Chondrocyte (in vitro differentiated cells): Measurements from ENCODE around the gene LMX1B. TPM values are rescaled to one million over a fixed set of nuclear protein-coding genes. Genes with fewer than 3 reads are reported as not detected.

ENCODE experiments used
- DNase-seq: peaks from one replicate; pipeline ENCODE4 v3.0.0; 2021; ENCODE audit warnings: mixed read lengths, low spot score
- H3K27ac Mint-ChIP-seq: one replicate; pipeline ENCODE4 v1.8.0; 2021; ENCODE audit warnings: mild to moderate bottlenecking, moderate library complexity, mixed read lengths; ENCODE audit not compliant: unreplicated experiment
- H3K27me3 Mint-ChIP-seq: 2 replicates; pipeline ENCODE4 v1.8.0; 2021; ENCODE audit warnings: low read depth, mixed read lengths
- H3K36me3 Mint-ChIP-seq: 2 replicates; pipeline ENCODE4 v1.8.0; 2021; ENCODE audit warnings: low read depth, mixed read lengths
- H3K4me1 Mint-ChIP-seq: 2 replicates; pipeline ENCODE4 v1.8.0; 2021; ENCODE audit warnings: low read depth, mild to moderate bottlenecking, mixed read lengths
- H3K4me3 Mint-ChIP-seq: one replicate; pipeline ENCODE4 v1.8.0; 2021; ENCODE audit warnings: mild to moderate bottlenecking, moderate library complexity, mixed read lengths; ENCODE audit not compliant: unreplicated experiment
- H3K9me3 Mint-ChIP-seq: 2 replicates; pipeline ENCODE4 v1.8.0; 2021; ENCODE audit warnings: low read depth, mixed read lengths
- total RNA-seq: library from RNA; stranded (reverse); gene quantifications from 3 replicates; pipeline ENCODE4 v1.2.1, GENCODE V29; 2021
- TF ChIP-seq, protein P1 (sequence below): fragments of 200-600 bp; sonication (generic); IDR thresholded peaks from 2 replicates; pipeline ENCODE4 v1.5.0; 2021; ENCODE audit warnings: antibody characterized with exemption, mild to moderate bottlenecking, moderate library complexity

LMX1B gene
- total RNA-seq, 1 donor from 2014 or later, result not detected

DNA sequence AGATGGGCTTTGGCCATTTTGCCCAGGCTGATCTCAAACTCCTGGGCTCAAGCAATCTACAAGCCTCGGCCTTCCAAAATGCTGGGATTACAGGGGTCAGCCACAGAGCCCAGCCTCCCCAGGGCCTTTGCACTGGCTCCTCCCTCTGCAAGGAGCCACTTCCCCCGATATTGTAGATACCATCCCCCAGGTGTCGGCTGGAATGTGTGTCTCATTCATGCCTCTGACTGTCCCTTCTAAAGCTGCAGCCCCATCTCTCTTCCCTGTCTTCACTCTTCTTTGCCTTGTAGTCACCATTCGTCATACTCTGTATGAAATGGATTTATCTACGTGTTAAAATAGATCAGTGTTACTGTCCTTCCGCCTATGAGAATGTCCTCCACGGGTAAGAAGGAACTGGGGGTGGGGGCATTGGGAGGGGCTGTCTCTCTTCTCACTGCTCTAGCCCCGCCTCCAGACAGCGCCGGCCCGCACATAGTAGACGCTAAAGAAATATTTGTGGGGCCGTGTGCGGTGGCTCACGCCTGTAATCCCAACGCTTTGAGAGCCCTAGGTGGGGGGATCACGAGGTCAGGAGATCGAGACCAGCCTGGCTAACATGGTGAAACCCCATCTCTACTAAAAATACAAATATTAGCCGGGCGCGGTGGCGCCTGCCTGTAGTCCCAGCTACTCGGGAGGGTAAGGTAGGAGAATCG, 68.5 kb downstream of the LMX1B start:
- TF ChIP-seq, protein P1, sequence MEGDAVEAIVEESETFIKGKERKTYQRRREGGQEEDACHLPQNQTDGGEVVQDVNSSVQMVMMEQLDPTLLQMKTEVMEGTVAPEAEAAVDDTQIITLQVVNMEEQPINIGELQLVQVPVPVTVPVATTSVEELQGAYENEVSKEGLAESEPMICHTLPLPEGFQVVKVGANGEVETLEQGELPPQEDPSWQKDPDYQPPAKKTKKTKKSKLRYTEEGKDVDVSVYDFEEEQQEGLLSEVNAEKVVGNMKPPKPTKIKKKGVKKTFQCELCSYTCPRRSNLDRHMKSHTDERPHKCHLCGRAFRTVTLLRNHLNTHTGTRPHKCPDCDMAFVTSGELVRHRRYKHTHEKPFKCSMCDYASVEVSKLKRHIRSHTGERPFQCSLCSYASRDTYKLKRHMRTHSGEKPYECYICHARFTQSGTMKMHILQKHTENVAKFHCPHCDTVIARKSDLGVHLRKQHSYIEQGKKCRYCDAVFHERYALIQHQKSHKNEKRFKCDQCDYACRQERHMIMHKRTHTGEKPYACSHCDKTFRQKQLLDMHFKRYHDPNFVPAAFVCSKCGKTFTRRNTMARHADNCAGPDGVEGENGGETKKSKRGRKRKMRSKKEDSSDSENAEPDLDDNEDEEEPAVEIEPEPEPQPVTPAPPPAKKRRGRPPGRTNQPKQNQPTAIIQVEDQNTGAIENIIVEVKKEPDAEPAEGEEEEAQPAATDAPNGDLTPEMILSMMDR, result no peak
- Mint-ChIP-seq H3K4me3 (no peak overlapping the region), H3K4me1 (peaks cover 4% of the 10 kb centered on the region), H3K9me3 (no peaks in the 10 kb centered on the region), H3K36me3 (peaks cover 1% of the 10 kb centered on the region), H3K27ac (no peak overlapping the region), H3K27me3 (peaks cover 59% of the 10 kb centered on the region)
- DNase-seq, result no peak

DNA sequence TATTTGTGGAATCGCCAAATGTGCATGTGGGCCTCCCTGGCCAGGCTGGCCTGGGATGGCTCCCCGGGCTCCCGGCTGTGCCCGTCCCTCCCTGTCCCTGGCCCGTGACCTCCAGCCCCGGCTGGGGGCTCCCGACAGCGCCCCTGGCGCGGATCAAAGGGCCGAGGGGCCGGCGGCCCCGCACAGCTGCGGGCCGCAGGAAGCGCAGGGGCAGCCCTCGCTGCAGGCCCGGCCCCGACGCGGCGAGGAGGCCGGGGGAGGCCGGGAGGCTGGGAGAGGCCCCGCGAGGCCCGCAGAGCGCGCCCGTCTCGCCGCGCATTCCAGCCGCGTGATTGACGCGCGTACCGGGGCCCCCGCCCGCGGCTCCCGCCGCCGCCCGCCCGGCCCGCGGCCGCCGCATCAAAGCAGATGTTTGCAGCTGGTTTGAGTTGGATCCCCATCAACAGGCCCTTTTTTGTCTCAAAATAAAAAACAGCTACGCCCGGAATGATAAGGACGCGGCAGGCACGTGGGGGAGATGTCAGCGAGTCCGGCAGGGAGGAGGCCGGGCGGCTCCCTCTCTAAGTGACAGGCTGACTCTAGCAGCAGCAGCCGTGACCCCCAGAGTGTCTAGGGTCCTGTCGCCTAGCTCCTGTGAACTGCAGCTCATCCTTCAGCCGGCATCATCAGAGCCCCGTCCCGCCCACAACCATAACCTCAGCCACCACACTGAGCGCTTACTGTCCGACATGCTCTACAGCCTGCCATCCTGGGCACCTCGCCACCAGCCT, 69.4 kb downstream of the LMX1B start:
- Mint-ChIP-seq H3K9me3 (no peaks in the 10 kb centered on the region), H3K36me3 (peaks cover 1% of the 10 kb centered on the region), H3K27me3 (peaks cover 52% of the 10 kb centered on the region), H3K4me1 (peaks cover 4% of the 10 kb centered on the region), H3K27ac (no peak overlapping the region), H3K4me3 (peak overlapping the region; percentile 42)
- no peak for DNase-seq
- TF ChIP-seq, protein P1, result no peak

DNA sequence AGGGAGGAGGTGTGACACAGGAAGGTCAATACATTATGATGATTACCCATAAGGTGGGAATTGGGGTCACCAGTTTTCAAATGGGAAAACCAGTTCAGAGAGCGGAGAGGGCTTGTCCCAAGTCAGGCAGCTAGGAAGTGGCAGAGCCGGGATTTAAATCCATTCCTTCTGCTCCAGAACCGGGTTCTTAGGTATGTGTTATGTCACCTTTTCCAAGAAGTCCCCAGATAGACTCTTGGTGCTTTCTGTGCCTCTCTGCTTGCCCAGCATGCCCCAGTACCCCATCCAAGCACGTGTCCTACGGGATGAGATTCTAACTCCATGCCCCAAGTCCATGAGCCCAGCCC, 69.9 kb downstream of the LMX1B start:
- peaks cover 4% of the 10 kb centered on the region for H3K4me1 Mint-ChIP-seq
- TF ChIP-seq, protein P1, result no peak
- no peak for DNase-seq
- no peak overlapping the region for H3K27ac Mint-ChIP-seq
- peaks cover 49% of the 10 kb centered on the region for H3K27me3 Mint-ChIP-seq
- H3K4me3 Mint-ChIP-seq, result peak overlapping the region; percentile 42
- H3K9me3 Mint-ChIP-seq, result no peaks in the 10 kb centered on the region
- peaks cover 1% of the 10 kb centered on the region for H3K36me3 Mint-ChIP-seq

DNA sequence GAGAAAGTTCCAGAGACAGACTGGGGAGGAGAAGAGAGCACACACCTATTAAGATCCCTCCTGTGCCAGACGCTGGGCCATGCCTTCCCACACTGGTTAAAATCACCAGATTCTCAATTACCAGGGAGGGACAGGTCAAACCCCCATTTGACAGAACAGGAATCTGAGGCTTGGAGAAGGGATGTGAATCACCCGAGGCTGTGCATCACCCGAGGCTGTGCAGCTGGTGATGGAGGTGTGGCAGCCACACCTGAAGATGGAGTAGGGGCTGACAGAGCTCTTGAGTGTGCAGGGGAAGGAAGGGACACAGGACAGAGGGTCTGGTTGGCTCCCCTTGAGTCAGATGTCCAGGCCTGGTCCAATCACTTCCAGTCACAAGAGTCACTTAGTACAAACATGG, 70.6 kb downstream of the LMX1B start:
- H3K4me1 Mint-ChIP-seq, result peaks cover 4% of the 10 kb centered on the region
- no peak overlapping the region for H3K27ac Mint-ChIP-seq
- no peak overlapping the region for H3K4me3 Mint-ChIP-seq
- no peak for DNase-seq
- H3K36me3 Mint-ChIP-seq, result peaks cover 1% of the 10 kb centered on the region
- peaks cover 46% of the 10 kb centered on the region for H3K27me3 Mint-ChIP-seq
- no peaks in the 10 kb centered on the region for H3K9me3 Mint-ChIP-seq
- TF ChIP-seq, protein P1, result no peak

DNA sequence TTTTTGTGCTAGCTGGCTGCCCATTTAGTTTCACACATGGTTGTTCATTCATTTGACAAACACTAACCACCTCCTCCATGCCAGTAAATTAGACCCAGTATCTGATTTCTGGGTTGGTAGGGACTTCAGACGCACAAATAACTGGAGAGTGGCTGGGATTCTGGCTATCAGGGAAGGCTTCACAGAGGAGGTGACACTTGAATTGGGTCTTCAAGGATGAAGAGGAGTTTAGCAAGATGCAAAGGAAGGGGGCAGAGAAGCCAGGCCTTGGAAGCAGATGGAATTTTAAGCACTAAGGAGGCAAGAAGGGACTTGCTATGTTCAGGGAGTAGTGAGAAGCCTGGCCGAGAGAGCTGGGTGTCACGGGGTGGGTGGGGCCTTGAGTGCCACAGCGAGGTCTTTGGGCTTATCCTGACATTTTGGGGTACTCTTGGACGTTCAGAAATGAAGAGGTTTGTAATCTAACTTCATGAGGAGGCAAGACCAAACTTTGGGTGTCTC, 71.3 kb downstream of the LMX1B start:
- H3K4me3 Mint-ChIP-seq, result no peak overlapping the region
- no peak for DNase-seq
- no peak overlapping the region for H3K27ac Mint-ChIP-seq
- H3K9me3 Mint-ChIP-seq, result no peaks in the 10 kb centered on the region
- peaks cover 1% of the 10 kb centered on the region for H3K36me3 Mint-ChIP-seq
- TF ChIP-seq, protein P1, result no peak
- H3K4me1 Mint-ChIP-seq, result peaks cover 4% of the 10 kb centered on the region
- H3K27me3 Mint-ChIP-seq, result peaks cover 43% of the 10 kb centered on the region
